ENCODE data around the gene FRMD4B. TPM values are rescaled to one million over a fixed set of nuclear protein-coding genes. Genes with fewer than 3 reads are reported as not detected.
A peak's percentile ranks its signal among the peaks of the same experiment; 100 is the strongest.

FRMD4B gene
- total RNA-seq, 4 donors from 2014 or later, result 37.5 to 66.2 (median 62.5) TPM

- peaks cover 0 to 5% (median 0%) of the 10 kb centered on the region in 3 donors for H3K4me1 ChIP-seq
- intact Hi-C loops (cut with DNase I), result no loop called here
- peak within 1 kb of the TSS in 2 of 4 donors; percentile 9 to 23 for H3K27ac ChIP-seq
- DNase-seq, result no peak
- H3K9me3 ChIP-seq, result no peaks in the 10 kb centered on the region
- no peaks in the 10 kb centered on the region for H3K27me3 ChIP-seq
- 65 to 68% methylated on average over 3 of the region's 3 CpGs for WGBS, 2 donors
- no peaks in the 10 kb centered on the region for H3K36me3 ChIP-seq
- no peak within 1 kb of the TSS for H3K4me3 ChIP-seq
- TF ChIP-seq CTCF (IDR thresholded peaks at IDR 0.05), result no peak
- TF ChIP-seq POLR2A (IDR thresholded peaks at IDR 0.05), result no peak
Measured at GRCh38 chr3:69122403-69122802, 263.5 kb downstream of the FRMD4B start, which contains the start of gene LMOD3. LMOD3 (minus strand) TSS chr3:69122595; CDS start chr3:69122386, 209 bp downstream.

- H3K27me3 ChIP-seq, result no peaks in the 10 kb centered on the region
- TF ChIP-seq CTCF (IDR thresholded peaks at IDR 0.05) (no peak), POLR2A (IDR thresholded peaks at IDR 0.05) (no peak)
- no peaks in the 10 kb centered on the region for H3K9me3 ChIP-seq
- H3K36me3 ChIP-seq, result no peaks in the 10 kb centered on the region
- peaks cover 0 to 9% (median 0%) of the 10 kb centered on the region in 3 donors for H3K4me1 ChIP-seq
- H3K27ac ChIP-seq, result peak overlapping the region in 2 of 4 donors; percentile 9 to 23
- DNase-seq, result no peak
- 52 to 59% methylated on average over 8 of the region's 8 CpGs for WGBS, 2 donors
- intact Hi-C loops (cut with DNase I), result no loop called here
- H3K4me3 ChIP-seq, result no peak overlapping the region
Measured at GRCh38 chr3:69121950-69122349, 263.9 kb downstream of the FRMD4B start.

GRCh38 chr3:69121513-69121912, 264.4 kb downstream of the FRMD4B start:
- Histone ChIP-seq H3K27ac (peak overlapping the region in 2 of 4 donors; percentile 9 to 23), H3K9me3 (no peaks in the 10 kb centered on the region), H3K4me1 (peaks cover 0 to 13% (median 4%) of the 10 kb centered on the region in 3 donors), H3K36me3 (no peaks in the 10 kb centered on the region), H3K27me3 (no peaks in the 10 kb centered on the region), H3K4me3 (no peak overlapping the region)
- intact Hi-C loops (cut with DNase I), result no loop called here
- 74% methylated on average over 6 of the region's 6 CpGs for WGBS, 2 donors
- no peak for TF ChIP-seq CTCF (IDR thresholded peaks at IDR 0.05)
- no peak for TF ChIP-seq POLR2A (IDR thresholded peaks at IDR 0.05)
- DNase-seq, result no peak

- H3K4me3 ChIP-seq, result no peak overlapping the region
- H3K27me3 ChIP-seq, result no peaks in the 10 kb centered on the region
- peak overlapping the region in 1 of 4 donors; percentile 23 for H3K27ac ChIP-seq
- intact Hi-C loops (cut with DNase I), result no loop called here
- DNase-seq, result peak; percentile 1
- H3K9me3 ChIP-seq, result no peaks in the 10 kb centered on the region
- H3K36me3 ChIP-seq, result no peaks in the 10 kb centered on the region
- 0% methylated on average over 1 of the region's 1 CpG for WGBS, 2 donors
- TF ChIP-seq CTCF (IDR thresholded peaks at IDR 0.05) (peak; percentile 57 to 93 (median 86)), POLR2A (IDR thresholded peaks at IDR 0.05) (no peak)
- H3K4me1 ChIP-seq, result peaks cover 0 to 15% (median 4%) of the 10 kb centered on the region in 3 donors
Measured at GRCh38 chr3:69120879-69121464, 264.9 kb downstream of the FRMD4B start.
